Measurements from ENCODE around the gene NTM.

NTM gene

DNA sequence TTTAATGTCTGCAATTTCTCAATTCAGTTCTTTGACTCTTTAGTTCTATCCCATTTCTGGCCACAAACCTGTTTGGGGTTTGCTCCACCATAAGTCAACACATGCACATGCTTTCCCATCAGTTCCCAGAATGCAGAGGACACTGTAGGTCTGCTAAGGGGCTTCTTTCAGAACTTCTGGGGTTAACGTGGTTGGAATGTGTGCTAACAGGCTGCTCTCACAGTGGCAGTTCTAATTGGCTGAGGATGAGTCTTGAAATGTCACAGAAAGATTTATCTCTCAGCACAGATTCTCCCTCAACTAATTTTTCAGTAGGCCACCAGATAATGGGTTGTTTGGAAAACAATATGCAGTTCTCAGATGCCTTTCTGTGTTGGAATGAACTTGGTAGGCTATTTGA, 703.4 kb downstream of the NTM start:
- H3K27me3 ChIP-seq = no peaks in the 10 kb centered on the region
- H3K4me1 ChIP-seq = no peaks in the 10 kb centered on the region
- H3K9me3 ChIP-seq = no peaks in the 10 kb centered on the region
- no peak overlapping the region for H3K4me3 ChIP-seq (ENCODE audit: low read depth, low read length)
- TF ChIP-seq, protein P1, sequence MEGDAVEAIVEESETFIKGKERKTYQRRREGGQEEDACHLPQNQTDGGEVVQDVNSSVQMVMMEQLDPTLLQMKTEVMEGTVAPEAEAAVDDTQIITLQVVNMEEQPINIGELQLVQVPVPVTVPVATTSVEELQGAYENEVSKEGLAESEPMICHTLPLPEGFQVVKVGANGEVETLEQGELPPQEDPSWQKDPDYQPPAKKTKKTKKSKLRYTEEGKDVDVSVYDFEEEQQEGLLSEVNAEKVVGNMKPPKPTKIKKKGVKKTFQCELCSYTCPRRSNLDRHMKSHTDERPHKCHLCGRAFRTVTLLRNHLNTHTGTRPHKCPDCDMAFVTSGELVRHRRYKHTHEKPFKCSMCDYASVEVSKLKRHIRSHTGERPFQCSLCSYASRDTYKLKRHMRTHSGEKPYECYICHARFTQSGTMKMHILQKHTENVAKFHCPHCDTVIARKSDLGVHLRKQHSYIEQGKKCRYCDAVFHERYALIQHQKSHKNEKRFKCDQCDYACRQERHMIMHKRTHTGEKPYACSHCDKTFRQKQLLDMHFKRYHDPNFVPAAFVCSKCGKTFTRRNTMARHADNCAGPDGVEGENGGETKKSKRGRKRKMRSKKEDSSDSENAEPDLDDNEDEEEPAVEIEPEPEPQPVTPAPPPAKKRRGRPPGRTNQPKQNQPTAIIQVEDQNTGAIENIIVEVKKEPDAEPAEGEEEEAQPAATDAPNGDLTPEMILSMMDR (IDR thresholded peaks at IDR 0.05; ENCODE audit: low read depth, low read length) = no peak
- H3K36me3 ChIP-seq = no peaks in the 10 kb centered on the region
- no peak for DNase-seq

DNA sequence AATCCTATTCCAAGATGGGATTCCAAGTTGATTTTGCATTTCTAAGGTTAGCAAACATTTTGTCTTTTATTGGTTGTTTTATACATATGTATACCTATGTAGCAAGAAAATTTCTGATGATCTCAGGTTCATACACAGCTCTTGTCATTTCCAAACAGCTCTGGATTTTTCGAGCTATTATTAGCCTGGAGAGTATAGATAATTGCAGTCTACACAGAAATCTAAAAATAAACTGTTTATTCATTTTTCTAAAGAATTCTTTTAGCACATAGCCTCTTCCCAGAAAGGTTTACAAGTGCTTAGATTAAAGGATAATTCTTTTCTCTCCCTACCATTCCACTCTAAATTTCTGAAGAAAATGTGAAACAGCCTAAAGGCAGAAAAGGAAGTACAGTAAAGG, 705.0 kb downstream of the NTM start:
- Histone ChIP-seq H3K27me3 (no peaks in the 10 kb centered on the region), H3K9me3 (no peaks in the 10 kb centered on the region), H3K36me3 (no peaks in the 10 kb centered on the region), H3K4me1 (no peaks in the 10 kb centered on the region), H3K4me3 (ENCODE audit: low read depth, low read length) (no peak overlapping the region)
- TF ChIP-seq, protein P1 (IDR thresholded peaks at IDR 0.05; ENCODE audit: low read depth, low read length) = no peak
- no peak for DNase-seq

DNA sequence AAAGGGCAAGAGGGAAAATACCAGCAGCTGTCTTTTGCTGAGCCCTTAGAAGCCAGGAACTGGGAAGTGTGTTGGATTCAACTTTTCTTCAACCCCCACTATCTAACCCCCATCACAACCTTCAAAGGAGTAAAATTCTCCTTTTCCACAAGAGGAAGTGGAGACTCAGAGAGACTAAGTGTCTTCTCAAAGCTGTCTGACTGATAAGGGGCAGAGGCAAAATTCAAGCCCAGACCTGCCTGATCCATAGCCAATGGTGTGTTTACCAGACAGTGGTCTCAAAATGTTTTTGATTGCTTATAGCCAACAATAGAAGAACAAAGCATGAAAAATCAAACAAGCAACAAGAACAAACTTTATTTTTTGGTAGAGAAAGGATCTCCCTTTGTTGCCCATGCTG, 707.0 kb downstream of the NTM start:
- H3K4me3 ChIP-seq (ENCODE audit: low read depth, low read length) = no peak overlapping the region
- H3K9me3 ChIP-seq = no peaks in the 10 kb centered on the region
- no peaks in the 10 kb centered on the region for H3K4me1 ChIP-seq
- H3K27me3 ChIP-seq = no peaks in the 10 kb centered on the region
- DNase-seq = no peak
- TF ChIP-seq, protein P1 (IDR thresholded peaks at IDR 0.05; ENCODE audit: low read depth, low read length) = no peak
- no peaks in the 10 kb centered on the region for H3K36me3 ChIP-seq

DNA sequence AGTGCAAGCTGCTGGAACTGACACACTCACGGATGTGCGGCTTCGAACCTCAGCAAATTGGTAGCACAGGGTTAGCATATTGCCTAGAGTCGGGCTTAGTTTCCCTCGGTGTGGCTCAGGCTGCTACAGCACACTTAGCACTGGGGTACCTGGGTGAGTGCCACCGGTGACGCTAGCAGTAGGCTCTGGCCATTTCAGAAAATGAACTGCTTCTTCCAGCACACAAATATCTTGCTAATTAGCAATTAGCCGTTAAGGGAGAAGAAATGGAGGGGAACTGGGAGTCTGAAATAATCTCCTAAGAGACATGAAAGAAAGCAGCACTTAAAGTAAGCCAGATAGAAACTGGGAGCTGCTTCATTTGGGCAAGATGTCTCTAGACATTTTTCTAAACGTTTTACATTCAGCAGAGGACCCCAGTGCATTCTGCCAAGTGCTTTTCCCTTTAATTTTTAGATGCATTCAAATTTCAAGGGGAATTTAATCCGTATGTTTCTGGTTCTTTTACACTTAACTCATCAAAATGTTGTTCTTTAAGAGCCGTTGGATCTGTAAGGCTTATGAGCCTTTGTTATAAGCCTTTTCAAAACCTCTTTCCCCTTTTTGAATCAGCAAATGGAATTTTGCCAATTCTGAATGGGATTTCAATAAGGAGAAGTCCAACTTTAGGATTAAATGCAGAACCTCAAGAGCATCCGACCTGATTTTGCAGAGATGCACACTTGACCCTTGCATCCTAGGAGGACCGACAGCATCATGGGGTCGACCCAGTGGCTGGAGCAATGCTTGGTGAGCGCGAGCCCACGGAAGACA, 708.1 kb downstream of the NTM start:
- Histone ChIP-seq H3K27me3 (no peaks in the 10 kb centered on the region), H3K4me3 (ENCODE audit: low read depth, low read length) (no peak overlapping the region), H3K9me3 (no peaks in the 10 kb centered on the region), H3K4me1 (no peaks in the 10 kb centered on the region), H3K36me3 (no peaks in the 10 kb centered on the region)
- DNase-seq = no peak
- TF ChIP-seq, protein P1 (IDR thresholded peaks at IDR 0.05; ENCODE audit: low read depth, low read length) = no peak

DNA sequence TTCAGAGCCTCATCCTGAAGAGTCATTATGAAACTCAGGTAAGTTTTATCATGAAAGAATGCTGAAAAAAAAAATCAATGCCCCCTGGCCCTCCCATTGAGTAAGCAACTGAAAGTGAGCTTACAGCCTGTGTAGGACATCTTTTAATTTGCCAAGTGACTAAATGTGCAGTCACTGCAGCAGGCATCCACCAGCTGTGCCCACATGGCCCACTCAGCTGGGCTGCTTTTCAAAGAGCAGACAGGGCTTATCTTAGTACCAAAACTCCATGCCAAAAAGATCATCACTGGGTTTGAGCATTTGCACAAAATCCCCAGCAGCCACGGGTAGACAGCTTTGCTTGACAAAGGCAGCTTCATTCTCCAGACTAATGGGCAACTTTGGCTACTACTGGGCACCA, 709.7 kb downstream of the NTM start:
- no peak for DNase-seq
- H3K9me3 ChIP-seq = no peaks in the 10 kb centered on the region

DNA sequence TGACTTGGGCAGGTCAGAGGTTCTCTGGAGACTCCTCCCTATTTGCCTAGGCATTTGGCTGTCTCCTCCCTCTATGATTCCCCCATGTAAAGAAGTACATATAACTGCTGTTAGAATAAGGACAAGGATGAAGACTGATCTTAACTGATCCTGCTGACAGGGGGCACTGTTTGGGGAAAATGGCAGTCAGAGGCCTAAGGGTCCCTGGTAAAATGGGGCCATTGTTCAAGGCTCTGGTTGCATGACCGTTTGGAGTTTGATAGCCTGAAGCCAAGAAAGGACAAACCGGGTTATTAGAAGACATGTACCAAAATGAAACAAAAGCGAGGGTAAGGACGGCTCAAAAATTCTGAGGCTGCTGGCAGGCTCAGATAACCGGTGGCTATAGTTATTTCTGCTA, 712.2 kb downstream of the NTM start:
- TF ChIP-seq, protein P1 (IDR thresholded peaks at IDR 0.05; ENCODE audit: low read depth, low read length) = no peak
- no peaks in the 10 kb centered on the region for H3K27me3 ChIP-seq

More for the DNA sequence above, 709.7 kb downstream of the NTM start:
- Histone ChIP-seq H3K27me3 (no peaks in the 10 kb centered on the region), H3K4me3 (ENCODE audit: low read depth, low read length) (no peak overlapping the region), H3K4me1 (no peaks in the 10 kb centered on the region), H3K36me3 (no peaks in the 10 kb centered on the region)
- TF ChIP-seq, protein P1 (IDR thresholded peaks at IDR 0.05; ENCODE audit: low read depth, low read length) = no peak

More for the DNA sequence above, 712.2 kb downstream of the NTM start:
- DNase-seq = no peak
- Histone ChIP-seq H3K9me3 (no peaks in the 10 kb centered on the region; the same call in none of the 2 replicates), H3K4me1 (no peaks in the 10 kb centered on the region), H3K36me3 (no peaks in the 10 kb centered on the region), H3K4me3 (ENCODE audit: low read depth, low read length) (no peak overlapping the region)

All from BE2C (cell line).